Measurements from ENCODE around the gene ARPC2. TPM values are rescaled to one million over a fixed set of nuclear protein-coding genes. Genes with fewer than 3 reads are reported as not detected.

The ARPC2 gene
- total RNA-seq, 2 donors from 2014 or later = 243 to 247 TPM

DNA sequence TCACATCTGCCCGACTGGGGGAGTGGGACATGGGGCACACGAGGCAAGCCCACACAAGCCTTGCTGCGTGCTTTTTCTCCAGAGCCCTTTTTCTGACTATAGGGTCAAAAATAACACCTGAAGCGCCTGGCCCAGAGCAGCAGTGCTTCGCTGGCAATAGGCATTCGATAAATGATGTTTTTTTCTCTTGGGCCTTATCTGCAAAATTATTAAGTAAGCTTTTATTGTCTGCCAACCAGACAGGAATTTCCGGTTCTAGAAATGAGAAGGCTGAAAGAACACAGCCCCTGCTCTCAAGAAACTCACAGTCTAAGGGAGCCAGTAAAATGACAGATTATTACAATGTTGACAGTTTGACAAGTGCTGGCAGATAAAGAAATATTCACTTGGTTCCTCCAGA lies 78.0 kb downstream of the ARPC2 start:
- TF ChIP-seq, protein P1, sequence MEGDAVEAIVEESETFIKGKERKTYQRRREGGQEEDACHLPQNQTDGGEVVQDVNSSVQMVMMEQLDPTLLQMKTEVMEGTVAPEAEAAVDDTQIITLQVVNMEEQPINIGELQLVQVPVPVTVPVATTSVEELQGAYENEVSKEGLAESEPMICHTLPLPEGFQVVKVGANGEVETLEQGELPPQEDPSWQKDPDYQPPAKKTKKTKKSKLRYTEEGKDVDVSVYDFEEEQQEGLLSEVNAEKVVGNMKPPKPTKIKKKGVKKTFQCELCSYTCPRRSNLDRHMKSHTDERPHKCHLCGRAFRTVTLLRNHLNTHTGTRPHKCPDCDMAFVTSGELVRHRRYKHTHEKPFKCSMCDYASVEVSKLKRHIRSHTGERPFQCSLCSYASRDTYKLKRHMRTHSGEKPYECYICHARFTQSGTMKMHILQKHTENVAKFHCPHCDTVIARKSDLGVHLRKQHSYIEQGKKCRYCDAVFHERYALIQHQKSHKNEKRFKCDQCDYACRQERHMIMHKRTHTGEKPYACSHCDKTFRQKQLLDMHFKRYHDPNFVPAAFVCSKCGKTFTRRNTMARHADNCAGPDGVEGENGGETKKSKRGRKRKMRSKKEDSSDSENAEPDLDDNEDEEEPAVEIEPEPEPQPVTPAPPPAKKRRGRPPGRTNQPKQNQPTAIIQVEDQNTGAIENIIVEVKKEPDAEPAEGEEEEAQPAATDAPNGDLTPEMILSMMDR (conservative IDR thresholded peaks at IDR 0.05) = no peak
- no peak overlapping the region for H3K4me3 Mint-ChIP-seq

GRCh38 chr2:218296200-218296599 lies 79.2 kb downstream of the ARPC2 start:
- no peaks in the 10 kb centered on the region for H3K36me3 Mint-ChIP-seq (ENCODE audit: low read depth)
- no peaks in the 10 kb centered on the region for H3K27me3 ChIP-seq (ENCODE audit: control insufficient read depth, insufficient read depth, low read length, poor library complexity, severe bottlenecking)
- peaks cover 44% of the 10 kb centered on the region for H3K4me1 Mint-ChIP-seq
- H3K9me3 ChIP-seq (ENCODE audit: control insufficient read depth, low read length) = no peaks in the 10 kb centered on the region
- no peak overlapping the region for H3K27ac Mint-ChIP-seq
- no peaks in the 10 kb centered on the region for H3K27me3 Mint-ChIP-seq (ENCODE audit: insufficient read depth)
- no peak overlapping the region for H3K4me3 ChIP-seq (ENCODE audit: low read length)
- WGBS, 2 experiments (ENCODE audit: insufficient coverage in 1 of 2, insufficient read length in 1 of 2) = 67 to 93% methylated on average over 1 of the region's 1 CpG
- H3K4me1 ChIP-seq (ENCODE audit: control insufficient read depth, insufficient read depth, low read length) = peaks cover 7% of the 10 kb centered on the region
- H3K27ac ChIP-seq (ENCODE audit: low read depth, low read length) = no peak overlapping the region
- H3K36me3 ChIP-seq (ENCODE audit: control insufficient read depth, insufficient read depth, low read length) = no peaks in the 10 kb centered on the region
- H3K4me3 Mint-ChIP-seq = no peak overlapping the region
- H3K9me3 Mint-ChIP-seq = no peaks in the 10 kb centered on the region
- TF ChIP-seq, protein P1 (conservative IDR thresholded peaks at IDR 0.05) = no peak
- no peak overlapping the region for H3K9ac ChIP-seq (ENCODE audit: extremely low read depth, low read length, poor library complexity, severe bottlenecking)
- no peak for DNase-seq

More for the DNA sequence above, 78.0 kb downstream of the ARPC2 start:
- H3K36me3 ChIP-seq (ENCODE audit: control insufficient read depth, insufficient read depth, low read length) = no peaks in the 10 kb centered on the region
- no peak overlapping the region for H3K4me3 ChIP-seq (ENCODE audit: low read length)
- H3K4me1 ChIP-seq (ENCODE audit: control insufficient read depth, insufficient read depth, low read length) = peaks cover 17% of the 10 kb centered on the region
- Mint-ChIP-seq H3K4me1 (peaks cover 56% of the 10 kb centered on the region), H3K27me3 (ENCODE audit: insufficient read depth) (no peaks in the 10 kb centered on the region), H3K36me3 (ENCODE audit: low read depth) (no peaks in the 10 kb centered on the region), H3K27ac (peak overlapping the region; percentile 36), H3K9me3 (no peaks in the 10 kb centered on the region)
- no peaks in the 10 kb centered on the region for H3K9me3 ChIP-seq (ENCODE audit: control insufficient read depth, low read length)
- no peak for DNase-seq
- no peaks in the 10 kb centered on the region for H3K27me3 ChIP-seq (ENCODE audit: control insufficient read depth, insufficient read depth, low read length, poor library complexity, severe bottlenecking)
- no peak overlapping the region for H3K9ac ChIP-seq (ENCODE audit: extremely low read depth, low read length, poor library complexity, severe bottlenecking)
- 88 to 90% methylated on average over 7 of the region's 7 CpGs for WGBS, 2 experiments (ENCODE audit: insufficient coverage in 1 of 2, insufficient read length in 1 of 2)
- no peak overlapping the region for H3K27ac ChIP-seq (ENCODE audit: low read depth, low read length)

DNA sequence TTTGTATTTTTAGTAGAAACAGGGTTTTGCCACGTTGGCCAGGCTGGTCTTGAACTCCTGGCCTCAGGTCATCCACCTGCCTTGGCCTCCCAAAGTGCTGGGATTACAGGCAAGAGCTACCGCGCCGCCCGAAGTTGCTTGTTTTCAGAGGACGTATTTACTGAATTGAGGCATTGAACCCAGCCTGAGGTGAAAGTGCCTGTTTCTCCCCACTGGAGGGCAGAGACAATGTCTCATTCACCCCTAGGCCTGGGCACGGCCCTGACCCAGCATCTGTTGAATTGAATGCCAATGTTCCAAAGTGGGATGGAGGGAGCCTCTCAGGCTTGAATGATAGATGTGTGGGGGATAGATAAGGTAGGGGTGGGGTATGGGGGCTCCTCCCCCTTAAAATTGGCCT lies 79.9 kb downstream of the ARPC2 start:
- Histone ChIP-seq H3K27ac (ENCODE audit: low read depth, low read length) (no peak overlapping the region), H3K36me3 (ENCODE audit: control insufficient read depth, insufficient read depth, low read length) (no peaks in the 10 kb centered on the region), H3K4me3 (ENCODE audit: low read length) (no peak overlapping the region), H3K4me1 (ENCODE audit: control insufficient read depth, insufficient read depth, low read length) (peaks cover 4% of the 10 kb centered on the region), H3K27me3 (ENCODE audit: control insufficient read depth, insufficient read depth, low read length, poor library complexity, severe bottlenecking) (no peaks in the 10 kb centered on the region), H3K9ac (ENCODE audit: extremely low read depth, low read length, poor library complexity, severe bottlenecking) (no peak overlapping the region), H3K9me3 (ENCODE audit: control insufficient read depth, low read length) (no peaks in the 10 kb centered on the region)
- no peak overlapping the region for H3K4me3 Mint-ChIP-seq
- H3K36me3 Mint-ChIP-seq (ENCODE audit: low read depth) = no peaks in the 10 kb centered on the region
- no peaks in the 10 kb centered on the region for H3K9me3 Mint-ChIP-seq
- no peak for DNase-seq
- H3K27me3 Mint-ChIP-seq (ENCODE audit: insufficient read depth) = no peaks in the 10 kb centered on the region
- TF ChIP-seq, protein P1 (conservative IDR thresholded peaks at IDR 0.05) = peak; percentile 53
- peaks cover 39% of the 10 kb centered on the region for H3K4me1 Mint-ChIP-seq
- no peak overlapping the region for H3K27ac Mint-ChIP-seq
- 91 to 94% methylated on average over 6 to 7 of the region's 7 CpGs for WGBS, 2 experiments (ENCODE audit: insufficient coverage in 1 of 2, insufficient read length in 1 of 2)

Data from endodermal cell (in vitro differentiated cells).